H1 (cell line): ENCODE results near the gene SMARCAL1.

Experiments used
- BCL11A ChIP-seq, 2 experiments: IDR thresholded peaks; one replicate each; pipeline ENCODE4 v1.6.1; 2011; ENCODE audit warnings: low read depth in 2 of 2, low read length in 2 of 2, mild to moderate bottlenecking in 2 of 2
- CBX8 ChIP-seq: fragments of 300-800, 300-1000 bp; sonication (generic); IDR thresholded peaks from 2 replicates; pipeline ENCODE4 v1.7.1; 2016; ENCODE audit warnings: low read depth, low read length, borderline replicate concordance
- CEBPB ChIP-seq: IDR thresholded peaks from 2 replicates; pipeline ENCODE4 v1.6.1; 2012; ENCODE audit warnings: low read depth, low read length
- CREB1 ChIP-seq: IDR thresholded peaks from 2 replicates; pipeline ENCODE4 v1.6.1; 2012; ENCODE audit warnings: inconsistent platforms
- CTCF ChIP-seq, 3 experiments: IDR thresholded peaks; 1 replicate in 2 of 3; 2 replicates in 1 of 3; pipeline versions ENCODE4 v1.5.1 to v1.6.1; 2011; ENCODE audit warnings: low read length in 3 of 3, mild to moderate bottlenecking in 3 of 3, inconsistent platforms in 2 of 3, low read depth in 1 of 3, moderate library complexity in 1 of 3; ENCODE audit not compliant: insufficient read depth in 1 of 3; ENCODE audit errors: control extremely low read depth in 1 of 3
- EP300 ChIP-seq, 2 experiments: IDR thresholded peaks; 1 replicate in 1 of 2; 2 replicates in 1 of 2; pipeline ENCODE4 v1.6.1; 2011 to 2012; ENCODE audit warnings: low read depth in 2 of 2, low read length in 2 of 2, mild to moderate bottlenecking in 2 of 2, borderline replicate concordance in 1 of 2, inconsistent platforms in 1 of 2, moderate library complexity in 1 of 2
- EZH2 ChIP-seq: fragments of 200-600 bp; sonication (generic); IDR thresholded peaks from 2 replicates; pipeline ENCODE4 v1.7.1; 2012; ENCODE audit warnings: low read depth, mild to moderate bottlenecking, moderate library complexity, low read length, inconsistent platforms; ENCODE audit not compliant: severe bottlenecking
- JUN ChIP-seq: IDR thresholded peaks from 2 replicates; pipeline ENCODE4 v1.6.1; 2011; ENCODE audit warnings: low read depth, mild to moderate bottlenecking, improper control_type of control experiment, low read length
- KDM1A ChIP-seq: fragments of 200-600, 300-600 bp; sonication (generic); IDR thresholded peaks from 2 replicates; pipeline ENCODE4 v1.7.1; 2016; ENCODE audit warnings: mild to moderate bottlenecking, low read length, borderline replicate concordance
- POLR2A ChIP-seq, 2 experiments: IDR thresholded peaks; 1 replicate in 1 of 2; 2 replicates in 1 of 2; pipeline ENCODE4 v1.6.1; 2011; ENCODE audit warnings: low read depth in 2 of 2, low read length in 2 of 2, mild to moderate bottlenecking in 2 of 2; ENCODE audit errors: control extremely low read depth in 1 of 2
- SRF ChIP-seq: IDR thresholded peaks from 2 replicates; pipeline ENCODE4 v1.6.1; 2011; ENCODE audit warnings: mild to moderate bottlenecking, low read depth, low read length, moderate library complexity
- TAF1 ChIP-seq: IDR thresholded peaks from 2 replicates; pipeline ENCODE4 v1.6.1; 2011; ENCODE audit warnings: mild to moderate bottlenecking, low read depth, low read length
- YY1 ChIP-seq: IDR thresholded peaks from 2 replicates; pipeline ENCODE4 v1.6.1; 2011; ENCODE audit warnings: low read depth, mild to moderate bottlenecking, low read length

- TF ChIP-seq CTCF (IDR thresholded peaks at IDR 0.05; ENCODE audit: control extremely low read depth in 1 of 3, insufficient read depth in 1 of 3, low read depth in 1 of 3, low read length in 3 of 3), result no peak
- TF ChIP-seq JUN, result no peak
- TF ChIP-seq SRF, result no peak
- no peak for TF ChIP-seq TAF1
- TF ChIP-seq CREB1, result no peak
- TF ChIP-seq KDM1A, result no peak
- TF ChIP-seq EZH2, result no peak
- TF ChIP-seq CBX8, result no peak
- no peak for TF ChIP-seq EP300 (IDR thresholded peaks at IDR 0.05; ENCODE audit: borderline replicate concordance in 1 of 2, low read depth in 2 of 2, low read length in 2 of 2)
- no peak for TF ChIP-seq POLR2A (IDR thresholded peaks at IDR 0.05; ENCODE audit: control extremely low read depth in 1 of 2, low read depth in 2 of 2, low read length in 2 of 2)
- TF ChIP-seq YY1, result no peak
- TF ChIP-seq BCL11A (IDR thresholded peaks at IDR 0.05; ENCODE audit: low read depth in 2 of 2, low read length in 2 of 2), result no peak
- no peak for TF ChIP-seq CEBPB
Measured at GRCh38 chr2:216410550-216410949, 1.7 kb upstream of the SMARCAL1 start.
